Astrocyte of the cerebellum (primary cell): ENCODE measurements around the gene SIK3.

ENCODE experiments used
- DNase-seq: peaks from one replicate; pipeline ENCODE4 v3.0.0-alpha.2; 2011; ENCODE audit warnings: low read depth
- H3K4me3 ChIP-seq: 2 replicates; pipeline ENCODE4 v1.5.1; 2011; ENCODE audit warnings: mild to moderate bottlenecking, low read depth, low read length, moderate library complexity
- CTCF ChIP-seq: IDR thresholded peaks from 2 replicates; pipeline ENCODE4 v1.5.1; 2012; ENCODE audit warnings: low read length, low read depth, moderate library complexity, mild to moderate bottlenecking; ENCODE audit errors: missing control alignments
- in situ Hi-C: cut with HindIII; loops from 2 replicates; pipeline ENCODE4 v1.10.0; 2017; ENCODE audit warnings: low sequenced_read_pairs

SIK3 gene

GRCh38 chr11:116986521-116987105 lies 111.6 kb downstream of the SIK3 start:
- TF ChIP-seq CTCF, result no peak
- in situ Hi-C loops, result no loop called here
- H3K4me3 ChIP-seq, result no peak overlapping the region
- peak; percentile 24 for DNase-seq

- peak; percentile 87 for DNase-seq
- no peak for TF ChIP-seq CTCF
- H3K4me3 ChIP-seq, result no peak overlapping the region
- in situ Hi-C loops, result no loop called here
Observed at GRCh38 chr11:116984589-116984988, 113.6 kb downstream of the SIK3 start.

GRCh38 chr11:116984186-116984585 lies 114.0 kb downstream of the SIK3 start:
- no peak for DNase-seq

GRCh38 chr11:116981266-116981885 lies 116.9 kb downstream of the SIK3 start:
- no peak for TF ChIP-seq CTCF
- DNase-seq, result no peak
- in situ Hi-C loops, result no loop called here
- no peak overlapping the region for H3K4me3 ChIP-seq

More at GRCh38 chr11:116984186-116984585, 114.0 kb downstream of the SIK3 start:
- no peak for TF ChIP-seq CTCF
- in situ Hi-C loops, result no loop called here
- no peak overlapping the region for H3K4me3 ChIP-seq

- in situ Hi-C loops, result no loop called here
- no peak overlapping the region for H3K4me3 ChIP-seq
Observed at GRCh38 chr11:116980136-116980793, 118.0 kb downstream of the SIK3 start.

More at GRCh38 chr11:116980136-116980793, 118.0 kb downstream of the SIK3 start:
- no peak for TF ChIP-seq CTCF
- DNase-seq, result no peak
